HCT116 (cell line): ENCODE data around the gene HMGXB4.

ENCODE experiments used
- CEBPB ChIP-seq: IDR thresholded peaks from 2 replicates; pipeline ENCODE4 v1.6.1; 2012; ENCODE audit warnings: low read depth
- EZH2 ChIP-seq: fragments of 200-600 bp; sonication (generic); IDR thresholded peaks from 2 replicates; pipeline ENCODE4 v1.6.1; 2017; ENCODE audit warnings: antibody characterized with exemption, mixed run types
- POLR2A ChIP-seq: IDR thresholded peaks from 2 replicates; pipeline ENCODE4 v1.7.0; 2011; ENCODE audit warnings: borderline replicate concordance; ENCODE audit not compliant: insufficient read depth, insufficient read length; ENCODE audit errors: extremely low read depth
- YY1 ChIP-seq: IDR thresholded peaks from 2 replicates; pipeline ENCODE4 v1.6.1; 2011; ENCODE audit warnings: low read length, low read depth, moderate library complexity, mild to moderate bottlenecking; ENCODE audit not compliant: insufficient replicate concordance; ENCODE audit errors: extremely low read depth
- TF ChIP-seq, protein P1 (sequence below), 3 experiments: fragments of 200-600 bp in 1 of 3; sonication (generic) in 1 of 3; IDR thresholded peaks in 2 of 3; conservative IDR thresholded peaks in 1 of 3; 2 replicates each; pipeline ENCODE4 v1.5.1; 2012 to 2017; ENCODE audit warnings: low read depth in 2 of 3, low read length in 2 of 3, antibody characterized with exemption in 1 of 3, borderline replicate concordance in 1 of 3, control low read depth in 1 of 3, mild to moderate bottlenecking in 1 of 3, mixed read lengths in 1 of 3, mixed run types in 1 of 3, moderate library complexity in 1 of 3; ENCODE audit not compliant: insufficient read depth in 1 of 3

DNA sequence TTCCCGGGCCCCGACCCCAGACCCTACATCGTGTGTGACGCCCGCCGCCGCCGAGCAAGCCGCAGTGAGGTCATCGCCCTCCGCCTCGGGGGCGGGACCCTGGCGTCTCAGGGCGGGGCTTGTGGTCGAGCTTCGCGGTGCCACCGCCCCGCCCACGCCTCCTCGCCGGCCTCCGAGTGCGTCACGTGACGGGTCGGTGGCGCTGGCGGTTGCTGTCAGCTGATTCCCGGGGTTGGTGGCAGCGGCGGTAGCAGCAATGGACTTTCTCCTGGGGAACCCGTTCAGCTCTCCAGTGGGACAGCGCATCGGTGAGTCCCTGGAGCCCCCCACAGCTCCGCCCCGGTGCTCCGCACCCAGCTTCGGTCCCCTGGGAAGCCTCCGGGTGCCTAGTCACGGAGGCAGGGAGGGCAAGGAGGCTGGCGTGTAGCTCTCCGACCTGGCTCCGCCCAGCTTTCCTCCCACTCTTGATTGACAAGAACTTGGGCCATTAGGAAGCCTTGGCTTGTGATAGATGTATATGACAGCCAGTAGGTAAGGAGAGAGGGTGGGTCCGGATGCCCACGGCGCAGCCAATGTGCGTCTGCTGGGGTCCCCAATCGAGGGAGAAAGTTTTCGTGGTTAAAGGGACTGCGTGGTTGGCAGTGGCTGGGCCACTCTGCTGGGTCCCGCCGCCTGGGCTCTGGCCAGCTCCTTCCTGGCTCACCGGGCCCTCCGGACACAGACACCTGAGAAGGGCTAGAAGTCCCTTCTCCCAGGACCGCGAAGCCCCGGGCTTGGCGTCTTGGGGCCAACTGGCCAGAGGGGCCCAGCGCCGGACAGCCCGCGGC lies 42.6 kb downstream of the HMGXB4 start, which contains the start of gene TOM1:
- TF ChIP-seq POLR2A (no peak), EZH2 (no peak), YY1 (peak; percentile 25), CEBPB (no peak)
- TF ChIP-seq, protein P1, sequence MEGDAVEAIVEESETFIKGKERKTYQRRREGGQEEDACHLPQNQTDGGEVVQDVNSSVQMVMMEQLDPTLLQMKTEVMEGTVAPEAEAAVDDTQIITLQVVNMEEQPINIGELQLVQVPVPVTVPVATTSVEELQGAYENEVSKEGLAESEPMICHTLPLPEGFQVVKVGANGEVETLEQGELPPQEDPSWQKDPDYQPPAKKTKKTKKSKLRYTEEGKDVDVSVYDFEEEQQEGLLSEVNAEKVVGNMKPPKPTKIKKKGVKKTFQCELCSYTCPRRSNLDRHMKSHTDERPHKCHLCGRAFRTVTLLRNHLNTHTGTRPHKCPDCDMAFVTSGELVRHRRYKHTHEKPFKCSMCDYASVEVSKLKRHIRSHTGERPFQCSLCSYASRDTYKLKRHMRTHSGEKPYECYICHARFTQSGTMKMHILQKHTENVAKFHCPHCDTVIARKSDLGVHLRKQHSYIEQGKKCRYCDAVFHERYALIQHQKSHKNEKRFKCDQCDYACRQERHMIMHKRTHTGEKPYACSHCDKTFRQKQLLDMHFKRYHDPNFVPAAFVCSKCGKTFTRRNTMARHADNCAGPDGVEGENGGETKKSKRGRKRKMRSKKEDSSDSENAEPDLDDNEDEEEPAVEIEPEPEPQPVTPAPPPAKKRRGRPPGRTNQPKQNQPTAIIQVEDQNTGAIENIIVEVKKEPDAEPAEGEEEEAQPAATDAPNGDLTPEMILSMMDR (IDR thresholded peaks at IDR 0.05 in 2 of 3, conservative IDR thresholded peaks at IDR 0.05 in 1 of 3; ENCODE audit: borderline replicate concordance in 1 of 3, insufficient read depth in 1 of 3, low read depth in 2 of 3, low read length in 2 of 3) = no peak
